ENCODE measurements around the gene NUAK1.

NUAK1 gene

DNA sequence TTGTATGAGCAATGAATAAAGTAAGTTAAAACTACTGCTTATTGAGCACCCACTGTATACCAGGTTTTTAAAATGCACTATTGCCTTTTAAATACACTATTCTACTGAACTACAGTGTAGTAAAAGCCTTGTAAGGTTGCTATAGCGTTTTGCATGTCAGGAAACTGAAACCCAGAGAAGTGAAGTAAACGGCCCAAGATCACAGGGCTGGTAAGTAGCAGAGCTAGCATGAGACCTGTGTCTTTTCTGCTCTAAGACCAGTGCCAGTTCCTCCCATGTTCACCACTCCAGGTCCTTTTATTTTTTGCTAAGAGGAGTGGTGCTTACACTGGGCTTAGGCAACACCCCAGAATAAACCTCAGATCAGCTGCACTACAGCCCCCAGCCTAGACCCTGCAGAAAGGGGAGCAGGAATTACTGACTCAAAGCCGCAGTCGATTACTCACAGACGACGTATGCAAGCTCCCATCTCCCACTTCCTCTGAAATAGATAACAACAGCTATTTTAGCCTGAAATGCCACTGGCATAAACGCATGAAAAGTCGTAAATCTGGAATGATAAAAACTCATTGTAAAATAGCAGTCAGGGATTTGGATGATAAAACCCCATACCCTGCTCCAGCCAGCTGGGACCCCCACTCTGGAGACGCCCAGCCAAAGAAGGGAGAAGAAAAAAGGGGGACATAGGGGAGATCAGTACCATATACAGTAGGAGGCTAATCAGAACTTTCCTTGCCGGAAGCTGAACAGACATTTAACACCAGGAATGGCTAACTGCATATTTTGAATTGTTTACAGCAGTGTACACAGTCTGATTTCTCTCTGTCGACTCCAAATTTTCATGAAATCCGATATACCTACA lies 108.3 kb downstream of the NUAK1 start:
- no peak for DNase-seq (ENCODE audit: low spot score)

DNA sequence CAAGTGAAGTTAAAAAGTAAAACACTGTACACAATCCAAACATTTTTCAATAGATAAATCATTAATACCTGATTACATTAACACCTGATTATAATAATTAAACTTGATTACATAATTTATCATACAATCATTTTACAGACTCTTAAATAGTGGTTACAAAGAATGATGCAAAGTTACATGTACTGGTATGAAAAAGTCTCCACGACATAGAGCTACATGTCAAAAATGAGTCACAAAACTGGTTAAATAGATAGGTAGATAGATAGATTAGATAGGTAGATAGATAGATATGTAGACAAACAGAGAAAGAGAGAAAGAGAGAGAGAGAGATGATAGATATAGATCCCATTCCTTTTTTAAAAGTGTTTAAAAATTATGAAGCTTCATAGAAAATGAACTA lies 109.2 kb downstream of the NUAK1 start:
- no peak for DNase-seq (ENCODE audit: low spot score)
- TF ChIP-seq, protein P1, sequence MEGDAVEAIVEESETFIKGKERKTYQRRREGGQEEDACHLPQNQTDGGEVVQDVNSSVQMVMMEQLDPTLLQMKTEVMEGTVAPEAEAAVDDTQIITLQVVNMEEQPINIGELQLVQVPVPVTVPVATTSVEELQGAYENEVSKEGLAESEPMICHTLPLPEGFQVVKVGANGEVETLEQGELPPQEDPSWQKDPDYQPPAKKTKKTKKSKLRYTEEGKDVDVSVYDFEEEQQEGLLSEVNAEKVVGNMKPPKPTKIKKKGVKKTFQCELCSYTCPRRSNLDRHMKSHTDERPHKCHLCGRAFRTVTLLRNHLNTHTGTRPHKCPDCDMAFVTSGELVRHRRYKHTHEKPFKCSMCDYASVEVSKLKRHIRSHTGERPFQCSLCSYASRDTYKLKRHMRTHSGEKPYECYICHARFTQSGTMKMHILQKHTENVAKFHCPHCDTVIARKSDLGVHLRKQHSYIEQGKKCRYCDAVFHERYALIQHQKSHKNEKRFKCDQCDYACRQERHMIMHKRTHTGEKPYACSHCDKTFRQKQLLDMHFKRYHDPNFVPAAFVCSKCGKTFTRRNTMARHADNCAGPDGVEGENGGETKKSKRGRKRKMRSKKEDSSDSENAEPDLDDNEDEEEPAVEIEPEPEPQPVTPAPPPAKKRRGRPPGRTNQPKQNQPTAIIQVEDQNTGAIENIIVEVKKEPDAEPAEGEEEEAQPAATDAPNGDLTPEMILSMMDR (IDR thresholded peaks at IDR 0.05; ENCODE audit: extremely low read depth, missing control alignments) = no peak

More for the DNA sequence above, 108.3 kb downstream of the NUAK1 start:
- TF ChIP-seq, protein P1 (IDR thresholded peaks at IDR 0.05; ENCODE audit: extremely low read depth, missing control alignments) = no peak

DNA sequence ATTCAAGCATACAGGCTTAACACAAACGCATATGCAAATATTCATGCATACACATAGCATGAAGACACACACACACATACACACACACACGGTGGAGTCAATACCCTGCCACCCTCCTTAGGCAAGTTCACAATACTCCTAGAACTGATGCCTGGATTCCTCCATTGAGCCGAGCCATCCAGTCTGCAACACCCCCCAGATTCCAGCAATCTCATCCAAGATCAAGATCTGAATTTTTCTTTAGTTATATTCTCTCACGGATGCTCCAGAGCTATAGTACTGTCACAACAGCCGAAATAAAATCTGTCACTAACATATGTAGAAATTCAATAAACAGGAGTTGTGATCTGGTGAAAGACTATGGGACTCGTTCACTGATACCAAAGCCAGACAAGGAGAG lies 110.8 kb downstream of the NUAK1 start:
- TF ChIP-seq, protein P1 (IDR thresholded peaks at IDR 0.05; ENCODE audit: extremely low read depth, missing control alignments) = no peak
- DNase-seq (ENCODE audit: low spot score) = no peak

DNA sequence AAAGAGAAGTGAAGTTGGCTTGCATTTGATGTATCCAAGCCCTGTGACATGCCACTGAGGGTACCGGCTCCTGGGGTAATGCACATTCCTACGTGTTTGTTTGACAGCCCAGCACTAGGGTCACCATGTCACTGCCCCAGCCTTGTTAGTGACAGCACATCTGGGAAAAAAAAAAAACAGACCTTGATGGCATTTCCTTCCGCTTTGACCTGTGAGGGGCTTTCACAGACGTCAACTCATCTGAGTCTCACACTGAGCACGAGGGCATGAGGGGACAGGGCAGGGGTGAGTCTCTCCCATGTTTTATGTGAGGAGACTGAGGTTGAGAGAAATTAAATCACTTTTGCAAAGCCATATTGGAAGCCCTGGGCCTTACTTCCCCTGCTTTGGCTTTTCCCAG lies 111.5 kb downstream of the NUAK1 start:
- TF ChIP-seq, protein P1 (IDR thresholded peaks at IDR 0.05; ENCODE audit: extremely low read depth, missing control alignments) = no peak
- DNase-seq (ENCODE audit: low spot score) = no peak

DNA sequence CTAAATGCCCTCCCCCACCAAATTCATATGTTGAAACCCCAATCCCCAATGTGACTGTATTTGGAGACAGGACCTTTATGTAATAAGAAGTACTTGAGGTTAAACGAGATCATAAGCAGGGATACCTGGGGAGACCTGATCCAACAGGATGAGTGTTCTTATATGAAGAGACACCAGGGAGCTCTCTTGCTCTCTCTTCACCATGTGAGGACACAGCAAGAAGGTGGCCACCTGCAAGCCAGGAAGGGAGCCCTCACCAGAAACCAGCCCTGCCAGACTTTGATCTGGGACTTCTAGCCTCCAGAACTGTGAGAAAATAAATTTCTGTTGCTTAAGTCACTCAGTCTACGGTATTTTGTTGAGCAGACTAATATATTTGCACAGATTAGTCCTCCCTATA lies 113.6 kb downstream of the NUAK1 start:
- no peak for DNase-seq (ENCODE audit: low spot score)
- TF ChIP-seq, protein P1 (IDR thresholded peaks at IDR 0.05; ENCODE audit: extremely low read depth, missing control alignments) = no peak

DNA sequence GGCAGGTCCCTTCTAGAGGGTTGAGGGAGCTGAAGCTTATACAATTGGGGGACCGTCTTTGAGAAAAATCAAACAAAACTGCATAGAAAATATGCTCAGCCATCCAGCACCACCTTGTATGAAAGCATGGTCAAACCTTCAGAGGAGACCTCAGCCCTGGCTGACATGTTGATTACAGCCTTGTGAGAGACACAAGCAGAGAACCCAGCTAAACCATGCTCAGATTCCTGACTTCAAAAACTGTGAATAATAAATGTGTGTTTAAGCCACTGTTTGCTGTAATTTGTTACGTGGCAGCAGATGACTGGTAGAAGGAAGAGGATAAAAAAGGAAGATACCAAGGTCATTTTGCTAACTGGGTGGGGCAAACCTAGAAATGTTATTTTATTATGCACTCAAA lies 115.7 kb downstream of the NUAK1 start:
- TF ChIP-seq, protein P1 (IDR thresholded peaks at IDR 0.05; ENCODE audit: extremely low read depth, missing control alignments) = no peak
- DNase-seq (ENCODE audit: low spot score) = no peak

DNA sequence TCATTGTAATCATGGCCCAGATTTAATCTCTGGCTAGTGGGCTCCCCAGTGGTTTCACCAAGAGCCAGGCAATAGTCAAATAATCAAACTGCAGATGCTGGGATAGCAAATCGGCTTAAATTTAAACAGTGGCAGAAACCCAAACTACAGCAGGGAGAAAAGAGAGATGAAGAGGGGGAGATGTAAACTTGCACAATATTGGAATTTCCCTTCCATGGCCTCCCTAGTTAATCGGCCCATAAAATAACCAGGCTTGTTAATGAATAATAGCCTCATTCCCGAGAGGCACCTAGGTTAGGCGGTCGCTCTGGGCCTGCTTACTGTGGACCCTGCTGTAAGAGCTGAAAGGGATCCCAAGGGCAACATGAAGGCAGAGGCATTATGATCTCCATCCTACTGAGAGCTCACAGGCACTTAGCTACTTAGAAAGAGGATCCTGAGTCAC lies 116.2 kb downstream of the NUAK1 start:
- TF ChIP-seq, protein P1 (IDR thresholded peaks at IDR 0.05; ENCODE audit: extremely low read depth, missing control alignments) = no peak

More for the DNA sequence above, 116.2 kb downstream of the NUAK1 start:
- DNase-seq (ENCODE audit: low spot score) = no peak
